Caco-2 (cell line): ENCODE results near the gene SRSF8. TPM values are rescaled to one million over a fixed set of nuclear protein-coding genes. Genes with fewer than 3 reads are reported as not detected.

Experiments used
- BruUV-seq: library from RNA; stranded (reverse); fragments of 400-500 nt; replicated peaks from 2 replicates; lab custom pipeline; 2021; lab: Mats Ljungman, UMichigan
- CTCF ChIA-PET: fragments of 300-600 bp; sonication (Branson Sonifier 250); formaldehyde crosslinking; loops from one replicate; lab custom pipeline; 2022; ENCODE audit warnings: antibody characterized with exemption; lab: Charles Lee
- POLR2A ChIA-PET: fragments of 300-600 bp; sonication (Branson Sonifier 250); formaldehyde crosslinking; loops from one replicate; lab custom pipeline; 2022; ENCODE audit warnings: antibody characterized with exemption; lab: Charles Lee
- DNase-seq, 2 experiments: peaks; one replicate each; pipeline versions ENCODE4 v3.0.0 to v3.0.0-alpha.2; 2020 to 2022
- H3K27me3 ChIP-seq: replicated peaks from 2 replicates; pipeline ENCODE4 v1.6.0; 2011; ENCODE audit warnings: low read length; ENCODE audit not compliant: control insufficient read depth, insufficient read depth
- H3K36me3 ChIP-seq: 2 replicates; pipeline ENCODE4 v1.5.1; 2011; ENCODE audit warnings: low read length; ENCODE audit not compliant: control insufficient read depth, insufficient read depth
- H3K4me1 ChIP-seq: fragments of 250-450 bp; sonication (Bioruptor Pico); 2 replicates; pipeline ENCODE4 v1.5.1; 2020; ENCODE audit warnings: mild to moderate bottlenecking
- H3K4me3 ChIP-seq: 2 replicates; pipeline ENCODE4 v1.5.1; 2011; ENCODE audit warnings: low read depth, mild to moderate bottlenecking, control low read depth, low read length
- H3K9me3 ChIP-seq: fragments of 250-450 bp; sonication (Bioruptor Pico); 2 replicates; pipeline ENCODE4 v1.5.1; 2020; ENCODE audit warnings: mild to moderate bottlenecking, moderate library complexity
- H3K27ac Mint-ChIP-seq: one replicate; pipeline ENCODE4 v1.8.0; 2022; ENCODE audit warnings: mixed read lengths; ENCODE audit not compliant: unreplicated experiment
- H3K27me3 Mint-ChIP-seq: one replicate; pipeline ENCODE4 v1.8.0; 2022; ENCODE audit warnings: mixed read lengths; ENCODE audit not compliant: insufficient read depth, unreplicated experiment
- H3K36me3 Mint-ChIP-seq: one replicate; pipeline ENCODE4 v1.8.0; 2022; ENCODE audit warnings: mild to moderate bottlenecking, mixed read lengths; ENCODE audit not compliant: insufficient read depth, unreplicated experiment
- H3K4me1 Mint-ChIP-seq: one replicate; pipeline ENCODE4 v1.8.0; 2022; ENCODE audit warnings: low read depth, mixed read lengths; ENCODE audit not compliant: unreplicated experiment
- H3K4me3 Mint-ChIP-seq: one replicate; pipeline ENCODE4 v1.8.0; 2022; ENCODE audit warnings: mild to moderate bottlenecking, moderate library complexity, mixed read lengths; ENCODE audit not compliant: unreplicated experiment
- H3K9me3 Mint-ChIP-seq: one replicate; pipeline ENCODE4 v1.8.0; 2022; ENCODE audit warnings: mixed read lengths; ENCODE audit not compliant: unreplicated experiment
- intact Hi-C: fragments of 100-400 bp; cut with micrococcal nuclease; formaldehyde crosslinking; loops from one replicate; pipeline ENCODE4 v1.10.0; 2022; ENCODE audit not compliant: unreplicated experiment
- total RNA-seq: library from RNA; stranded (reverse); gene quantifications from 2 replicates; pipeline ENCODE4 v1.2.3, GENCODE V29; 2022
- TF ChIP-seq, protein P1 (sequence below), 2 experiments: fragments of 200-600 bp in 1 of 2; IDR thresholded peaks; 1 replicate in 1 of 2; 2 replicates in 1 of 2; pipeline versions ENCODE4 v1.5.1 to v1.8.0; 2011 to 2022; ENCODE audit warnings: antibody characterized with exemption in 1 of 2, control low read depth in 1 of 2, inconsistent platforms in 1 of 2, low read depth in 1 of 2, low read length in 1 of 2, mild to moderate bottlenecking in 1 of 2, moderate library complexity in 1 of 2; ENCODE audit not compliant: insufficient read depth in 1 of 2, severe bottlenecking in 1 of 2, unreplicated experiment in 1 of 2

The SRSF8 gene
- total RNA-seq, 1 experiment from 2014 or later: 44.5 TPM

DNA sequence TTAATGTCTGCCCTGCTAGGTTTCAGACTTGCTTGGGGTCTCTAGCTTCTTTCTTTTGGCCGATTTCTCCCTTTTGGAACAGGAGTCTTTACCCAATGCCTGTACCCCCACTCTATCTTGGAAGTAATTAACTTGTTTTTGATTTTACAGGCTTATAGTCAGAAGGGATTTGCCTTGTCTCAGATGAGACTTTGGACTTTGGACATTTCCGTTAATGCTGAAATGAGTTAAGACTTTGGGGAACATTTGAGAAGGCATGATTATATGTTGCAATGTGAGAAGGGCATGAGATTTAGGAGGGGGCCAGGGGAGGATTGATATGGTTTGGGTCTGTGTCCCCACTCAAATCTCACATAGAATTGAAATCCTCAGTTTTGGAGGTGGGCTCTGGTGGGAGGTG, 12.4 kb upstream of the SRSF8 start:
- CTCF ChIA-PET: no interaction called here
- peaks cover 14% of the 10 kb centered on the region for H3K4me1 Mint-ChIP-seq
- Histone ChIP-seq H3K4me3 (no peak overlapping the region), H3K9me3 (no peaks in the 10 kb centered on the region), H3K27me3 (no peaks in the 10 kb centered on the region), H3K36me3 (no peaks in the 10 kb centered on the region), H3K4me1 (no peaks in the 10 kb centered on the region)
- peaks cover 3% of the 10 kb centered on the region for H3K27me3 Mint-ChIP-seq
- intact Hi-C loops: no loop called here
- peaks cover 10% of the 10 kb centered on the region for H3K9me3 Mint-ChIP-seq
- TF ChIP-seq, protein P1, sequence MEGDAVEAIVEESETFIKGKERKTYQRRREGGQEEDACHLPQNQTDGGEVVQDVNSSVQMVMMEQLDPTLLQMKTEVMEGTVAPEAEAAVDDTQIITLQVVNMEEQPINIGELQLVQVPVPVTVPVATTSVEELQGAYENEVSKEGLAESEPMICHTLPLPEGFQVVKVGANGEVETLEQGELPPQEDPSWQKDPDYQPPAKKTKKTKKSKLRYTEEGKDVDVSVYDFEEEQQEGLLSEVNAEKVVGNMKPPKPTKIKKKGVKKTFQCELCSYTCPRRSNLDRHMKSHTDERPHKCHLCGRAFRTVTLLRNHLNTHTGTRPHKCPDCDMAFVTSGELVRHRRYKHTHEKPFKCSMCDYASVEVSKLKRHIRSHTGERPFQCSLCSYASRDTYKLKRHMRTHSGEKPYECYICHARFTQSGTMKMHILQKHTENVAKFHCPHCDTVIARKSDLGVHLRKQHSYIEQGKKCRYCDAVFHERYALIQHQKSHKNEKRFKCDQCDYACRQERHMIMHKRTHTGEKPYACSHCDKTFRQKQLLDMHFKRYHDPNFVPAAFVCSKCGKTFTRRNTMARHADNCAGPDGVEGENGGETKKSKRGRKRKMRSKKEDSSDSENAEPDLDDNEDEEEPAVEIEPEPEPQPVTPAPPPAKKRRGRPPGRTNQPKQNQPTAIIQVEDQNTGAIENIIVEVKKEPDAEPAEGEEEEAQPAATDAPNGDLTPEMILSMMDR (IDR thresholded peaks at IDR 0.05; ENCODE audit: insufficient read depth in 1 of 2, low read depth in 1 of 2, low read length in 1 of 2, severe bottlenecking in 1 of 2, unreplicated experiment in 1 of 2): no peak
- DNase-seq: no peak
- no TSS peak for BruUV-seq
- no peaks in the 10 kb centered on the region for H3K36me3 Mint-ChIP-seq
- H3K4me3 Mint-ChIP-seq: no peak overlapping the region
- no peak overlapping the region for H3K27ac Mint-ChIP-seq
- POLR2A ChIA-PET: no interaction called here

GRCh38 chr11:95055283-95055897, 11.3 kb upstream of the SRSF8 start:
- Mint-ChIP-seq H3K27me3 (peaks cover 7% of the 10 kb centered on the region), H3K9me3 (peaks cover 10% of the 10 kb centered on the region), H3K36me3 (no peaks in the 10 kb centered on the region), H3K4me3 (no peak overlapping the region), H3K27ac (no peak overlapping the region), H3K4me1 (peaks cover 14% of the 10 kb centered on the region)
- Histone ChIP-seq H3K27me3 (no peaks in the 10 kb centered on the region; the same call in 1 of the 2 replicates), H3K4me1 (no peaks in the 10 kb centered on the region), H3K4me3 (no peak overlapping the region), H3K36me3 (no peaks in the 10 kb centered on the region), H3K9me3 (no peaks in the 10 kb centered on the region)
- CTCF ChIA-PET: no interaction called here
- POLR2A ChIA-PET: no interaction called here
- TF ChIP-seq, protein P1 (IDR thresholded peaks at IDR 0.05; ENCODE audit: insufficient read depth in 1 of 2, low read depth in 1 of 2, low read length in 1 of 2, severe bottlenecking in 1 of 2, unreplicated experiment in 1 of 2): no peak
- intact Hi-C loops: no loop called here
- no TSS peak for BruUV-seq
- DNase-seq: no peak

- H3K4me3 ChIP-seq: no peak overlapping the region
- Mint-ChIP-seq H3K36me3 (no peaks in the 10 kb centered on the region), H3K4me3 (no peak overlapping the region), H3K27ac (no peak overlapping the region), H3K4me1 (peaks cover 14% of the 10 kb centered on the region), H3K27me3 (peaks cover 18% of the 10 kb centered on the region), H3K9me3 (peaks cover 8% of the 10 kb centered on the region)
- POLR2A ChIA-PET: no interaction called here
- CTCF ChIA-PET: no interaction called here
- H3K36me3 ChIP-seq: no peaks in the 10 kb centered on the region
- intact Hi-C loops: no loop called here
- no peaks in the 10 kb centered on the region for H3K9me3 ChIP-seq
- no TSS peak for BruUV-seq
- TF ChIP-seq, protein P1 (IDR thresholded peaks at IDR 0.05; ENCODE audit: insufficient read depth in 1 of 2, low read depth in 1 of 2, low read length in 1 of 2, severe bottlenecking in 1 of 2, unreplicated experiment in 1 of 2): no peak
- H3K4me1 ChIP-seq: no peaks in the 10 kb centered on the region
- no peak for DNase-seq
- no peaks in the 10 kb centered on the region; the same call in 1 of the 2 replicates for H3K27me3 ChIP-seq
These were observed 8.8 kb upstream of the SRSF8 start for GRCh38 chr11:95057959-95058358.
